Muscle layer of colon (tissue), 2 donors: Measurements from ENCODE around the gene NTN1.

Experiments
- H3K27ac ChIP-seq: one replicate; pipeline ENCODE4 v1.7.0; 2013; ENCODE audit warnings: low read depth, mild to moderate bottlenecking, low read length, moderate library complexity
- H3K27me3 ChIP-seq, 2 donors: one replicate each; pipeline ENCODE4 v1.7.0; 2013; ENCODE audit warnings: low read length in 2 of 2, mild to moderate bottlenecking in 2 of 2; ENCODE audit not compliant: insufficient read depth in 2 of 2, control insufficient read depth in 1 of 2
- H3K36me3 ChIP-seq: one replicate; pipeline ENCODE4 v1.7.0; 2013; ENCODE audit warnings: mild to moderate bottlenecking, low read length; ENCODE audit not compliant: insufficient read depth
- H3K4me1 ChIP-seq: one replicate; pipeline ENCODE4 v1.7.0; 2013; ENCODE audit warnings: mild to moderate bottlenecking, low read length; ENCODE audit not compliant: insufficient read depth
- H3K4me3 ChIP-seq, 2 donors: one replicate each; pipeline ENCODE4 v1.7.0; 2013; ENCODE audit warnings: low read length in 2 of 2, low read depth in 1 of 2, mild to moderate bottlenecking in 1 of 2, moderate library complexity in 1 of 2
- H3K9ac ChIP-seq: one replicate; pipeline ENCODE4 v1.7.0; 2013; ENCODE audit warnings: low read length
- H3K9me3 ChIP-seq: one replicate; pipeline ENCODE4 v1.7.0; 2013; ENCODE audit warnings: mild to moderate bottlenecking, low read length
- donor health status: abdominal sarcoma.
- donor health status: Adenocarcinoma of cecum.

NTN1 gene

DNA sequence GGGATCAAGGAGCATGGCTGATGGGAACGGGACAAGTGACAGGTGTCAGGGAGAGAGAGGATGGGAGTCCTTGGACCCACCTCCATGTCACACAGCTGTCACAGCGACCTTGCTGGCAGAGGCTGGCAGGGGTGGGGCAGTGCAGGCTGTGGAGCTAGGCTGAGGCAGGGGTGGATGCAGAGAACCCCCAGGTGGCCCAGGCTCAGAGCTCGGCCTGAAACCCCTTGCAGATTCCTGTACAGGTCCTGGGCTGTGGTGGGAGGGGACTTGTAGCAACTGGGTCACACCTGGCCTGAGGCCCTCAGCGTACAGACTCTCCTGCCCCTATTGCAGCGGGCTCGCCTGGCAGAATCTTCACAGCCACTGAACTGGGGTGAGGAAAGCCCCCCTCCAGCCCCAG is 174.1 kb downstream of the NTN1 start:
- Histone ChIP-seq H3K27ac (no peak overlapping the region), H3K4me1 (peaks cover 4% of the 10 kb centered on the region), H3K36me3 (no peaks in the 10 kb centered on the region), H3K9ac (no peak overlapping the region), H3K27me3 (no peaks in the 10 kb centered on the region), H3K9me3 (no peaks in the 10 kb centered on the region), H3K4me3 (no peak overlapping the region)

- Histone ChIP-seq H3K27ac (no peak overlapping the region), H3K36me3 (no peaks in the 10 kb centered on the region), H3K4me3 (no peak overlapping the region), H3K4me1 (peaks cover 4% of the 10 kb centered on the region), H3K9ac (no peak overlapping the region), H3K9me3 (no peaks in the 10 kb centered on the region), H3K27me3 (no peaks in the 10 kb centered on the region)
Measured at GRCh38 chr17:9195961-9196670, 174.8 kb downstream of the NTN1 start.

- Histone ChIP-seq H3K9ac (no peak overlapping the region), H3K4me3 (no peak overlapping the region), H3K27me3 (no peaks in the 10 kb centered on the region), H3K9me3 (no peaks in the 10 kb centered on the region), H3K27ac (no peak overlapping the region), H3K4me1 (no peaks in the 10 kb centered on the region), H3K36me3 (no peaks in the 10 kb centered on the region)
Measured at GRCh38 chr17:9199571-9200551, 178.6 kb downstream of the NTN1 start.

GRCh38 chr17:9200699-9201359 is 179.5 kb downstream of the NTN1 start:
- Histone ChIP-seq H3K9ac (no peak overlapping the region), H3K27me3 (no peaks in the 10 kb centered on the region), H3K36me3 (no peaks in the 10 kb centered on the region), H3K9me3 (no peaks in the 10 kb centered on the region), H3K4me3 (no peak overlapping the region), H3K4me1 (peaks cover 2% of the 10 kb centered on the region), H3K27ac (no peak overlapping the region)

GRCh38 chr17:9202532-9202931 is 181.2 kb downstream of the NTN1 start:
- peaks cover 9% of the 10 kb centered on the region for H3K4me1 ChIP-seq
- H3K4me3 ChIP-seq, result no peak overlapping the region

DNA sequence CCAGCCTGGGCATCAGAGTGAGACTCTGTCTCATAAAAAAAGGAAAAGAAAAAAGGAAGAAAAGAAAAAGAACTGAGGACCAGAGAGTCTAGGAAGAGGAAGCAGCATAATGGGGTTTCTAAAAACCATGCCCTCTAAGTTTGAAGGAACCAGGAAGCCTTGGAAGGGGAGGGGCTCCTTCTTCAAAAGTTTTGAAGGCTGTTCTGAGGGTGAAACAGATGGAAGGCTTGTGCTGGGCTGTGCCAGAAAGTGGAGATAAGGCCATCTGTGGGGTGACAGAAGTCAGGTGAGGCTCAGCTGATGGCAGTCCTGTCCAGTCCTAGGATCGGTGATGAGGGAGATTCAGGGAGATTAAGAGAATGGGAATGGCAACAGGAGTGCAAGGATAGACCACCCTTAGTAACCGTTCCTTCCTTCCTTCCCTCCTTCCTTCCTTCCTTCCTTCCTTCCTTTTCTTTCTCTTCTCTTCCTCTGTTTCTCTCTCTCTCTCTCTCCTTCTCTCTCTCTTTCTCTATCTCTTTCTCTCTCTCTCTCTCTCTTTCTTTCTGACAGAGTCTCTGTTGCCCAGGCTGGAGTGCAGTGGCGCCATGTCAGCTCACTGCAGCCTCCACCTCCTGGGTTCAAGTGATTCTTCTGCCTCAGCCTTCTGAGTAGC is 182.6 kb downstream of the NTN1 start:
- no peak overlapping the region for H3K4me3 ChIP-seq
- H3K27ac ChIP-seq, result no peak overlapping the region

More at GRCh38 chr17:9202532-9202931, 181.2 kb downstream of the NTN1 start:
- Histone ChIP-seq H3K9ac (no peak overlapping the region), H3K9me3 (no peaks in the 10 kb centered on the region), H3K36me3 (no peaks in the 10 kb centered on the region), H3K27ac (no peak overlapping the region), H3K27me3 (no peaks in the 10 kb centered on the region)

DNA sequence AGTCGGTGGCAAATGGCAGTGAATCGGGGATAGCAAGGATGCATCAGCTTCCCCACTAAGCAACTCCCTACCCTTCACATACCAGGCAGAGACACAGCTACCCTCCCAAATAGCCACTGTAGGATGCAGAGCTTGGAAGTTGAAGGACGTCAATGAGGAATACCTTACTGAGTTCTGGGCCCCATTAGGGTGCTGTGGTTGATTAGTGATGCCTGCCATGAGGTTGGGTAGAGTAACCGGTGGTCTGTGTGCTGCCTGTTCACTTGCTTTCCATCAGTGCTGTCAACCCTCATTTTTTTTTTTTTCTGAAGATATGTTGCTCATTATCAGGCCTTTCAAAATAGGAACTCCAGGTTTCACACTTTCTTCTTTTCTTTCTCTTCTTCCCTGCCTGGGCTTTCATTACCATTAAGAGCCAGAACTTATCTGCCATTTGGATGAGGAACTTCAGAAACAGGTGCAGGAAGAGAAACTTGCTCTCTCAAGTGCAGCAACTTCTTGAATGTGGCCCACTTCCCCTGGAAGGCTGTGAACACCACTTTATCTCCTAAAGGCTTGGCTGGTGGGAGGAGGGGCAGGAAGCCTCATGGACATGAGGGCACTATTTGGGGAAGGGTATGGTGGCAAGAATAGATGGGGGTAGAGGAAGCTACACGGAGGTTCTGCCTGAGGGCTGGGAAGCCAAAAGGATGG is 183.5 kb downstream of the NTN1 start:
- Histone ChIP-seq H3K9ac (no peak overlapping the region), H3K4me3 (no peak overlapping the region), H3K27ac (no peak overlapping the region), H3K36me3 (no peaks in the 10 kb centered on the region), H3K27me3 (no peaks in the 10 kb centered on the region), H3K4me1 (peaks cover 9% of the 10 kb centered on the region), H3K9me3 (no peaks in the 10 kb centered on the region)

More for the DNA sequence above, 182.6 kb downstream of the NTN1 start:
- no peaks in the 10 kb centered on the region for H3K9me3 ChIP-seq
- H3K36me3 ChIP-seq, result no peaks in the 10 kb centered on the region
- H3K4me1 ChIP-seq, result peaks cover 9% of the 10 kb centered on the region
- no peak overlapping the region for H3K9ac ChIP-seq
- H3K27me3 ChIP-seq, result no peaks in the 10 kb centered on the region

GRCh38 chr17:9205520-9206409 is 184.5 kb downstream of the NTN1 start:
- H3K27ac ChIP-seq, result no peak overlapping the region
- H3K4me1 ChIP-seq, result peaks cover 9% of the 10 kb centered on the region
- no peak overlapping the region for H3K4me3 ChIP-seq
- no peak overlapping the region for H3K9ac ChIP-seq
- H3K9me3 ChIP-seq, result no peaks in the 10 kb centered on the region
- H3K36me3 ChIP-seq, result no peaks in the 10 kb centered on the region
- no peaks in the 10 kb centered on the region for H3K27me3 ChIP-seq

- H3K27ac ChIP-seq, result no peak overlapping the region
- no peak overlapping the region for H3K9ac ChIP-seq
- H3K27me3 ChIP-seq, result no peaks in the 10 kb centered on the region
- no peaks in the 10 kb centered on the region for H3K9me3 ChIP-seq
- peaks cover 9% of the 10 kb centered on the region for H3K4me1 ChIP-seq
- no peaks in the 10 kb centered on the region for H3K36me3 ChIP-seq
- no peak overlapping the region for H3K4me3 ChIP-seq
Measured at GRCh38 chr17:9206410-9206703, 185.0 kb downstream of the NTN1 start.

DNA sequence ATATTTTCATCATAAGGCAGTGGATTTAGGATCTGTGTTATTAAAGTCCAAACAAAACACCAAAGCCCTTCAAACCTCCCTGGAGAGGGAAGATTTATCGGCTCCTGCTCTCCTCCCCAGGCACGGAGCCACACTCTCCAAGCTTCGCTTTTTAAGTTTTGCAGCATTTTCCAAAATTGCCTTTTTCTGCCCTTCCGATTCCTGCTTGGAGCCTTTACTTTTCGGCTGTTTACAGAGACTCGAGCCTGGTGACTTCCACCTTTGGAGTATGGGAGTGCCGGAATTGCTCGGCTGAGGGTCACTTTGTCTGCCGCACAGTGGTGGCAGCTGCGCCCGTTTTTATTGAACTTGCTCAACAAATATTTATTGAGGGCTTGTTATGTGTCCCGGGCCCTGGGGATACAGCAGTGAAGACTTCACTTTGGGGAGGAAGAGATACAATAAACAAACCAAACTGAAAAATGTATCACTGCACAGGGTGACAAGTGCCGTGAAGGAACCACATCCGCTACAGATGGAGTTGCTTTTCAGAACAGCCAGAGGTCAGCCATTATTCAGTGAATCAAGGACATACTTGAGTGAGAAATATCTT is 185.5 kb downstream of the NTN1 start:
- Histone ChIP-seq H3K36me3 (no peaks in the 10 kb centered on the region), H3K27ac (no peak overlapping the region), H3K9me3 (no peaks in the 10 kb centered on the region), H3K9ac (no peak overlapping the region), H3K27me3 (no peaks in the 10 kb centered on the region), H3K4me1 (peaks cover 9% of the 10 kb centered on the region), H3K4me3 (no peak overlapping the region)
